NCI-H1694 (cell line): ENCODE results near the gene OR1F1.

Source experiments
- DNase-seq: peaks from one replicate; lab custom pipeline; 2025; lab: John Stamatoyannopoulos, UW

OR1F1 gene

DNA sequence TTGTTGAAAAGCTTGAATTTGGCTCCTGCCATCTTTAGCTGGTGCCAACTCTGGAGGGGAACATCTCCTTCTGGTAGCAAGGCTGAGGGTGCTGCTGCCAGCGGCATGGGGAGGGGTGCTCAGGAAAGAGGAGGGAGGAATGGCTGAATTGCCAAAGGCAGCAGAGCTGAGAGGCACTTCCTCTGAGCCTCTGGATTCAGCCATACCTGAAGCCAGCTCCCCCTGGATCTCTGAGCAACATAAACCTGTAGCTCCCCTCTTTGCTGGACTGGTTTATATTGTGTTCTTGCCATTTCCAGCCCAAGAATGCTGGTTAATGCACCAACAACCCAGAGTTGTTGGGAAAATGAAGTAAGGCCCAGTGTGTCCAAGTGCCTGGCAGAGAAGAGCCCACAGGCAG, 61.0 kb downstream of the OR1F1 start:
- no peak for DNase-seq

DNA sequence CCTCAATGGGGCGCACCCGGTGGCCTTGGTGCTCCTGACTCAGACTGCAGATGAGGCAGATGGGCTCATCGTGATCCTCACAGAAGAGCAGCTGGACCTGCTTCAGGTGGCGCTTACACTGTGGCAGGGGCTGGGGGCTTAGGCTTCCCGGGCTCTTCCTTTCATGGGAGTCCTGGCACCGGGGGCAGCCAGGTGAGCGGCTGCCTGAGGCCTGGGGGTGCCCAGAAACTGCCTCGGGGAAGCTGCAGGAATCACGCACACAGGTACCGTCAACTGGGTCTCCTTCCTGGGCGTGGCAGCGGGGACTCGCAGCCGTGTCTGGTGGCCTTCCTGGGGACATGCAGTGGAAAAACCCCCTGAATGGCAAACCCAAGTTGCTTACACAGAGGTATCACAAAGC, 61.4 kb downstream of the OR1F1 start:
- no peak for DNase-seq

DNA sequence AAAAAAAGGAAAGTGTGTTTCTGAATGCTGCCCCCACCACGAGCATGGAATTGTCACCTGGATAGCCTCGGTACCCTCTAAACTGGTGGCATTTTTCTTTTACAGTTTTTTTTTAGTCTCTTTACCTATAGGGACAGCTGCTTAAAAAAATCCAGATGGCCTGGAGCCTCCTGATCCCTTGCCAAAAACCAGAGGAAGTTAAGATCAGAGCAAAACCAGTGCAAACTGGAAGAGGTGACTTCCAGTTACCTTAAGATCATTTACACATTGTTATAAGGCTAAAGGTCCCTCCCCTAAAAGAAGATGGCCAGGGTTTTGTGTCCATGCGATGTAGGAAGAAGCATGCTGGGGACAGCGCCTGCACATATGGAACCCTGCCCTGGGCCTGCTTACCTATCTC, 65.0 kb downstream of the OR1F1 start:
- DNase-seq = no peak

DNA sequence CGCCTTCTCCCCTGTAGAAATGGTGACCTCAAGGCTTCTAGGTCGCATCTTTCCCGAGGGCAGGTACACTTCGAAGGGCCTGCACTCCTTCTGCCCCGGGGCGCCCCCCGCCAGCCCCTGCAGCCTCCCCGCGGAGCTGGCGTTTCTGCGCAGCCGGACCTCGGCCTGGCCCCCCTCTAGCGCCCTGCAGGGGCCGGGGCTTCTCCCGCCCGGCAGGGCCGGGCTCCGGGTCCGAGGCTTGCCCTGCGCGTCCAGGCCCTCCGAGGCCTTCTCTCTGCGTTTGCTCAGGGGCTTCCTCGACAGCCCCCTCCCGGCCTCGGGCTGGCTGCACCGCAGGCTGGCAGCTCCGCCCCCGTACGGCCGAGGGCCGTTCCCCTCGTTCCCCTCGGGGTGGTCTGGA, 66.3 kb downstream of the OR1F1 start:
- DNase-seq = no peak
